ENCODE results near the gene GCGR. TPM values are rescaled to one million over a fixed set of nuclear protein-coding genes. Genes with fewer than 3 reads are reported as not detected.

The GCGR gene
- total and polyA plus RNA-seq, 2 donors (not counting 1 experiment from before 2014, with no cell fraction given), result not detected

- CTCF ChIA-PET, result no interaction called here
- ATAC-seq (ENCODE audit: low read depth) (no peak), DNase-seq (no peak)
- Mint-ChIP-seq H3K4me1 (peaks cover 8% of the 10 kb centered on the region), H3K27ac (no peak overlapping the region), H3K9me3 (ENCODE audit: insufficient read depth) (no peaks in the 10 kb centered on the region), H3K4me3 (no peak overlapping the region), H3K27me3 (no peaks in the 10 kb centered on the region)
- no peak overlapping the region for H3K4me3 ChIP-seq (ENCODE audit: control extremely low read depth in 1 of 5, extremely low read depth in 1 of 5, insufficient read depth in 1 of 5, low read depth in 2 of 5, low read length in 4 of 5)
- no peak overlapping the region for H2AFZ ChIP-seq (ENCODE audit: insufficient read depth, low read depth, low read length, poor library complexity, severe bottlenecking)
- peaks cover 0 to 12% of the 10 kb centered on the region in 2 experiments for H3K36me3 ChIP-seq (replicated peaks in 1 of 2; ENCODE audit: control extremely low read depth in 1 of 2, control insufficient read depth in 1 of 2, extremely low read depth in 1 of 2, insufficient read depth in 2 of 2, low read length in 1 of 2)
- POLR2A ChIA-PET, result no interaction called here
- intact Hi-C loops (cut with micrococcal nuclease), result no loop called here
- no peak overlapping the region for H3K27ac ChIP-seq (ENCODE audit: low read length in 2 of 2)
- H3K9ac ChIP-seq (ENCODE audit: low read length), result no peak overlapping the region
- H3K4me2 ChIP-seq (replicated peaks; ENCODE audit: low read depth, low read length, poor library complexity, severe bottlenecking), result no peak overlapping the region
- 97% methylated on average over 33 of the region's 33 CpGs for WGBS (ENCODE audit: insufficient coverage)
- no peaks in the 10 kb centered on the region for H3K9me3 ChIP-seq (ENCODE audit: control extremely low read depth in 1 of 3, control insufficient read depth in 2 of 3, insufficient read depth in 1 of 3, low read length in 2 of 3)
- H3K4me1 ChIP-seq (ENCODE audit: control insufficient read depth in 2 of 2, insufficient read depth in 2 of 2, low read length in 2 of 2), result no peaks in the 10 kb centered on the region
- H4K20me1 ChIP-seq (ENCODE audit: control insufficient read depth, insufficient read depth, low read length, poor library complexity, severe bottlenecking), result peaks cover 40% of the 10 kb centered on the region
- no peaks in the 10 kb centered on the region for H3K27me3 ChIP-seq (replicated peaks in 1 of 4; ENCODE audit: control extremely low read depth in 1 of 4, control insufficient read depth in 3 of 4, insufficient read depth in 4 of 4, low read length in 3 of 4)
- TF ChIP-seq CTCF (IDR thresholded peaks at IDR 0.05) (no peak), EZH2 (IDR thresholded peaks at IDR 0.05; ENCODE audit: borderline replicate concordance, insufficient read depth, low read depth, low read length, poor library complexity, severe bottlenecking) (no peak)
- peaks cover 28% of the 10 kb centered on the region for H3K79me2 ChIP-seq (ENCODE audit: control insufficient read depth, insufficient read depth, low read length)
Measured at GRCh38 chr17:81823820-81824550, 20.0 kb downstream of the GCGR start.

- 92% methylated on average over 11 of the region's 11 CpGs for whole genome bisulfite sequencing (ENCODE audit: insufficient coverage)
- H3K27me3 ChIP-seq (replicated peaks in 1 of 4; ENCODE audit: control extremely low read depth in 1 of 4, control insufficient read depth in 3 of 4, insufficient read depth in 4 of 4, low read length in 3 of 4), result no peaks in the 10 kb centered on the region
- no peak overlapping the region for H3K27ac Mint-ChIP-seq
- H3K4me1 ChIP-seq (ENCODE audit: control insufficient read depth in 2 of 2, insufficient read depth in 2 of 2, low read length in 2 of 2), result no peaks in the 10 kb centered on the region
- no peak overlapping the region for H3K9ac ChIP-seq (ENCODE audit: low read length)
- ATAC-seq (ENCODE audit: low read depth) (no peak), DNase-seq (no peak)
- no peak overlapping the region for H3K27ac ChIP-seq (ENCODE audit: low read length in 2 of 2)
- H4K20me1 ChIP-seq (ENCODE audit: control insufficient read depth, insufficient read depth, low read length, poor library complexity, severe bottlenecking), result peaks cover 45% of the 10 kb centered on the region
- H3K4me3 Mint-ChIP-seq, result no peak overlapping the region
- no peak overlapping the region for H3K4me3 ChIP-seq (ENCODE audit: control extremely low read depth in 1 of 5, extremely low read depth in 1 of 5, insufficient read depth in 1 of 5, low read depth in 2 of 5, low read length in 4 of 5)
- intact Hi-C loops (cut with micrococcal nuclease), result no loop called here
- ChIA-PET POLR2A (no interaction called here), CTCF (no interaction called here)
- H2AFZ ChIP-seq (ENCODE audit: insufficient read depth, low read depth, low read length, poor library complexity, severe bottlenecking), result no peak overlapping the region
- H3K9me3 Mint-ChIP-seq (ENCODE audit: insufficient read depth), result no peaks in the 10 kb centered on the region
- H3K4me2 ChIP-seq (replicated peaks; ENCODE audit: low read depth, low read length, poor library complexity, severe bottlenecking), result no peak overlapping the region
- TF ChIP-seq EZH2 (IDR thresholded peaks at IDR 0.05; ENCODE audit: borderline replicate concordance, insufficient read depth, low read depth, low read length, poor library complexity, severe bottlenecking) (no peak), CTCF (IDR thresholded peaks at IDR 0.05) (no peak)
- H3K4me1 Mint-ChIP-seq, result peaks cover 9% of the 10 kb centered on the region
- H3K36me3 ChIP-seq (replicated peaks in 1 of 2; ENCODE audit: control extremely low read depth in 1 of 2, control insufficient read depth in 1 of 2, extremely low read depth in 1 of 2, insufficient read depth in 2 of 2, low read length in 1 of 2), result peaks cover 0 to 12% of the 10 kb centered on the region in 2 experiments
- no peaks in the 10 kb centered on the region for H3K27me3 Mint-ChIP-seq
- peaks cover 33% of the 10 kb centered on the region for H3K79me2 ChIP-seq (ENCODE audit: control insufficient read depth, insufficient read depth, low read length)
- H3K9me3 ChIP-seq (ENCODE audit: control extremely low read depth in 1 of 3, control insufficient read depth in 2 of 3, insufficient read depth in 1 of 3, low read length in 2 of 3), result no peaks in the 10 kb centered on the region
Measured at GRCh38 chr17:81824595-81824994, 20.6 kb downstream of the GCGR start.

Data from B cell (primary cell).